ENCODE results near the gene EPHB2.

The EPHB2 gene

GRCh38 chr1:22722901-22723550 lies 12.4 kb downstream of the EPHB2 start:
- DNase-seq = no peak

GRCh38 chr1:22727873-22728272 lies 17.2 kb downstream of the EPHB2 start:
- DNase-seq = no peak

GRCh38 chr1:22728751-22729399 lies 18.2 kb downstream of the EPHB2 start:
- no peak for DNase-seq

GRCh38 chr1:22729400-22729773 lies 18.7 kb downstream of the EPHB2 start:
- DNase-seq = no peak

DNA sequence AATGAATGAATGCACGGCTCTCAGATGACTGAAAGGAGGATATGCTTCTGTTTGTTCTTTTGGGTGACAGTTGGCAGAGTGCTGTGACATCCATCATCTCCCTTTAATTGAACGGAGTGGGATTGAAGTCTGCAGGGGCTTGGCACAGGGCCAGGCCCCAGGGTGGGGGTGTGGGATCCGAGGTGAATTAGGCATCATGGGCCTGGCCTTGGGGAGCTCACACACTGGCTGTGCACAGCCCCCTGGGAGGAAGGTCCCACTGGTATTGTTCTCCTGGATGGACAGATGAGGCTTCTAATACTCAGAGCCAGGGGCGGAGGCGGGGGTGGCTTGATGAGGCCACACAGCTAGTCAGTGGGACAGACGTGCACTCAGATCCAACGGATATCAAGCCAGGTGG lies 19.3 kb downstream of the EPHB2 start:
- no peak for DNase-seq

- DNase-seq = no peak
Observed at GRCh38 chr1:22731924-22732720, 21.5 kb downstream of the EPHB2 start.

DNA sequence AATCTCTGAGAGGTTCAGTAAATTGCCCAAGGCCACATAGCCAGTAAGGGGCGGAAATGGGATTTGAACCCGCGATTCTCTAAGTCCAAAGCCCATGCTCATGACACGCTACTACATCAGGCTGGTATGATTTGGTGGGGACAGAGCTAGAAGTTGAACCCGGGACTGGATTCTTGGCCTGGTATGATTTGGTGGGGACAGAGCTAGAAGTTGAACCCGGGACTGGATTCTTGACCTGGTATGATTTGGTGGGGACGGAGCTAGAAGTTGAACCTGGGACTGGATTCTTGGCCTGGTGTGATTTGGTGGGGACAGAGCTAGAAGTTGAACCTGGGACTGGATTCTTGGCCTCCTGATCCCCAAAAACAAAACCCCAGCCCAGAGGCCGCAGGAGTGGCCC lies 23.0 kb downstream of the EPHB2 start:
- no peak for DNase-seq

GRCh38 chr1:22736501-22737080 lies 26.0 kb downstream of the EPHB2 start:
- DNase-seq = no peak

DNA sequence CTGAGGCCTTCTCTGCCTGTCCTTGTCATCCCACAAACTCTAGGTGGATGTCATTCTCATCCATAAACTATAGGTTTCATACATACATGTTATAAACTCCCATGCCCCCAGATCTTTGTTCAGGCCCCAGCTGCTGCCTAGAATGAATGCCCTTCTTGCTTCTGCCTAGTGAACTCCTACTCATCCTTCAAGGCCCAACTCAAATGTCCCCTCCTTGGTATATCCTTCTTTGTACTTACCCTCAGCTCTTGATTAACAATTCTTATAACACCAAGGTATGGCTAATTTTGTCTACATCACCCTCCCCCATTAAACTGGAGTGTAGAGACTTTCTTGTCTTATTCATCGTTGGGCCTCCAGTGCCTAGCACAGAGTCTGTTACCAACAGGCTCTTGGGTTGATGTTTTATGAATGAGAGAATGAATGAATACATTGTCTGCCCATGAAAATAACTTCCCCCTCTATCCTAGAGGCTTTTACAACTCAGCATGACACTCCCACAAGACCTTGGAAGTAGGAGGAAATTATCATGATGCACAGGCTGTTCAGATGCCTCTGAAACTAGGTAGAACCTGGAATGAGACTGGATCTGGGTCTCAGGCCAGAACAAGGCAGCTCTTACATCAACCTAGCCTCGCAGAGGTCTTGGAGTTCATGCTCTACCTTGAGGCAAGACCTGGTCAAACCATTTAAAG lies 26.9 kb downstream of the EPHB2 start:
- DNase-seq = no peak

DNA sequence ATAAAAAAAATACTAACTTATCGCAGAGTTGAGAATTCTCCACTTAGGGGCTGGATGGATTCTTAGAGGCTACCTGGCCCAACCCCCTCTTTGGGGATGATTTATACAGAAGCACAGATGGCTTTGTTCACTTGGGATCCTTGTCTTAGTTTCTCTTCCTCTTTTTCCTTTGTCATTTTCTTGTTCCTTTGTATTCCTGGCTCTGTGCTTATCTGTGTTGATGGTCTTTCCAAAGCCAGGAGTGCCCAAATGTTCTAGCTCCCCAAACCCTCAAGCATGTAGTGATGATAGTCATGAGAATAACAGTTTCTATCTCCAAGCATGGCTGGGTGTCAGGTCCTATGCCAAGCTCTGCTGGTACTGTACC lies 27.4 kb downstream of the EPHB2 start:
- no peak for DNase-seq

GRCh38 chr1:22738522-22738921 lies 27.9 kb downstream of the EPHB2 start:
- no peak for DNase-seq

DNA sequence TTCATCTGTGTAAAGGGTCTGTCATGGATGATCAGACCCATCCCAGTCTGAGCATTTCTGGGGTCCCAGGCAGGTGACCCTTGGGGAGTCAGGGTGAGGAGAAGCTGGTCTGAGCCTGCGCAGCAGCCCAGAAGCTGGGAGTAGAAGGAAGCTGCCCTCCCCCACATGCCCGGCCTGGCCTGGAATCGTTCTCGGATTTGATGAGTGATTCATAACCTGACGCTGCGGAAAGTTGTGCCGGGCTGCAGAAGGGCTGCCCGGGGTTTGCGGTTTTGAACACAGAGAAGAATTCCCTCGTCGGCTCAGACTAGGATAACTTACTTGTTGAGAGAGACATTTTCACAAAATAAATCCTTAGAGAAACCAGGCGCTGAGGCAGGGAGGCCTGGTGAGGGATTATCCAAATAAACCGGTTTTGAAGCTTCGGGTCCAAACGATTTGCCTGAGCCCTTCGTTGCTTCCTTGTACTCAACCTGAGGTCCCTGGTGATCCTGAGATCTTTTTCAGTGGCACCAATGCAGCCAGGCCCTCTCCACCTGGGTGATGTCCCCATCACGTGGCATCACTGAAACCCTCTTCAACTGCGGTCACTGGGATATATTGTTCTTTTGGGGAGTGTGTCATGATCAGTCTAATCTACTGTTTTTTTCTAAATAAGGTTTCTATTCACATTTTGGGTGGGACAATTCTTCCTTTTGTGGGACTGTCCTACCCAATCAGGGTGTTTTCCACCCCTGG lies 29.2 kb downstream of the EPHB2 start:
- no peak for DNase-seq

GRCh38 chr1:22741118-22741517 lies 30.5 kb downstream of the EPHB2 start:
- DNase-seq = no peak

GRCh38 chr1:22745669-22746585 lies 35.3 kb downstream of the EPHB2 start:
- no peak for DNase-seq

- DNase-seq = no peak
Observed at GRCh38 chr1:22747021-22747734, 36.5 kb downstream of the EPHB2 start.

- no peak for DNase-seq
Observed at GRCh38 chr1:22747735-22748073, 37.1 kb downstream of the EPHB2 start.

DNA sequence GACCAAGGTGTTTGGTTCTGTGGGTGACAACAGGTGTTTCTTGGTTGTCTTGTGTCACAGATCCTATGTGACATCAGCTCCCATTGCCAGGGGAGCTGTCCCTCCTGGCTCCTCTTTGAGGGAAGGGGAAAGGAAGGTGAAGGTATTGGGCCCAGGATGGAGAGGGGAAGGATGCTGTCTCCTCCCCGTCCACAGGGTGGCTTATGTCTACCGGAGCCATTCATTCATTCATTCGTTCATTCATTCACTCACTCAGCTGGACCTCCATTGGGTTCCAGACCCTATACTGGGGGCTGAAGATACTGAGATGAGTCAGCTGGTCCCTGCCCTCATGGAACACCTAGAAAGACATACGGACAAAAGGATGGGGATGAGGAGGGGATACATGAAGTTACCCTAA lies 38.9 kb downstream of the EPHB2 start:
- no peak for DNase-seq

DNA sequence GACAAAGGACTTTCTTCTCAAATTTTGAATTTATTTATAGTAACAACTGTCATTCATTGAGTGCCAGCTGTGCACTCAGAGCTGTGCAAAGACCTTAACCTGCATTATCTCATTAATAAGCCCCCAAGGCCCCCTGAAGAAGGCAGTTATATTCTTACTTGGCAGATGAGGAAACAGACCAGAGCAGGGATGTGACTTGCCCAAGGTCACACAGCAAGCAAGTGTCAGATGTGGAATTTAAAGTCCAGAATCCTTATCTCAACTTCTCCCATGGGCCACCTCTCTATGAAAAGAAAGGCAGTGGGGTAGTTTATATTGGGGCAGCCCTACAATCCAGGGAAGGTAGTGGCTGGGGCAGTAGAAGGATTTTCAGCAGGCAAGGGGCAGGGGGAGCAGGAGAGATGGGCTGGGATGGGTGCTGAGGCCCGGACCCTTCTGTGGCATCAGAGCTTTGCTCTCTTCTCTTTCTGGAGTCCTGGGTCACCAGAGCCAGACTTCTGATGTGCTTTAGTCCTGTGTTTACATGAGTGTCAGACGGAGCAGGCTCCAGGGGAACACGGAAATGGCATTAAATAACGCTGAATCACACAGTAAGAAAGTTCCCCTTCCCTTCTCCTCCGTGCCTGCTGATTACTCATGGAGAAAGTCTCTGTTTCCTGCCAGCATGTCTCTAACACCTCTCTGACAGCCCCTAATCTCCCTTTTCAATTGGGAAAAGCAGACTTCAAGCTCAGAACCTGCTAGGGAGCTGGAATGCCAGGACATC lies 39.5 kb downstream of the EPHB2 start:
- DNase-seq = no peak

- DNase-seq = no peak
Observed at GRCh38 chr1:22750685-22751051, 40.0 kb downstream of the EPHB2 start.

DNA sequence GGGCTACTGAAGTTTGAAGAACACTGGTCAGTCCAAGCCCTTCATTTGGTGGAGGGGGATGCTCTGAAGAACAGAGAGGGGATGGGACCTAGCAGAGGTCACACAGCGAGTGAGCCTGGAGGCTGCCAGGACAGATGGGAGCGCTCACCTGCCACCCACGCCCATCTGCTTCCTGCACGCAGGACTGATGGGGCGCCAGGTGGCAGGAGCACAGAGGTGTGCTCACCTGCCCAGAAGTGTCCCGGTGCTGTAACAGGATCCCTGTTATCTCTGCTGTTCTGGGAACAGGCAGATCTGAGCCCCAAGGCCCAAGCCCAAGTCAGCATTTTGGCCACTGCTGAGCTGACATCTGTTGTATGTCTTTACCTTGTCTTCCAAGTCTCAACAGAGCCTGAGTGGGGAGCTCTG lies 40.5 kb downstream of the EPHB2 start:
- no peak for DNase-seq
